NCI-H2029 treated with DMSO at 0.1 percent for 48 hours (cell line): ENCODE data around the gene FAAP100.

Experiments
- DNase-seq: peaks from one replicate; lab custom pipeline; 2025; lab: John Stamatoyannopoulos, UW

Gene FAAP100

GRCh38 chr17:81577278-81578000 lies 25.3 kb upstream of the FAAP100 start:
- no peak for DNase-seq

GRCh38 chr17:81576621-81577277 lies 24.6 kb upstream of the FAAP100 start:
- DNase-seq = no peak

DNA sequence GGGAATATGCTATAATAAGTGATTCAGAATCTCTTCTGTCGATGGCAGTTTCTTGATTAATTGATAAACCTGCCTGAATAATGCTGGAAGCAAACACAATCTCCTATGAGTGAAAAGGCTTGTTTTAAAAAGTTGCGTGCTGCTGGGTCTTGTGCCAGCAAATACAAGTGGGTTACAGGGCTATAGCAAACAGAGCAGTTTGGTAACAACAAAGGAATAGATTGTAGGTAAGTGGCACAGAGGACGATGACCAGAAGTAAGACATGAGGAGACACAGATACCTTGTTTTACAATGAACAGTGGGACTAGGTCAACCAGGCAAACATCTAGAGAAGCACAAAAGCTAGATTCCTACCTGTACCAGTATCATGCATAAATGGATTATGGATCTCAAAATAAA lies 23.7 kb upstream of the FAAP100 start:
- DNase-seq = no peak

DNA sequence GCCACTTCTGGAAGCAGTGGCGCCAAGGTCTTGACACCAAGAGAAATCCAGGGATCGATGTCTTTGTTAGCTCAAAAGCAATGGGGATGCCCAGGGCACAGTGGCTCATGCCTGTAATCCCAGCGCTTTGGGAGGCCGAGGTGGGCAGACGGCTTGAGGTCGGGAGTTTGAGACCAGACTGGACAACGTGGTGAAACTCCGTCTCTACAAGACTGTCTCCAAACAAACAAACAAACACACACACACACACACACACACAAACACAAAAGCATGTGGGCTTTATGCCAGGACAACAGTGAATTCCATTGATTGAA lies 22.4 kb upstream of the FAAP100 start:
- no peak for DNase-seq

- DNase-seq = no peak
These were observed 21.9 kb upstream of the FAAP100 start for GRCh38 chr17:81573794-81574642.

DNA sequence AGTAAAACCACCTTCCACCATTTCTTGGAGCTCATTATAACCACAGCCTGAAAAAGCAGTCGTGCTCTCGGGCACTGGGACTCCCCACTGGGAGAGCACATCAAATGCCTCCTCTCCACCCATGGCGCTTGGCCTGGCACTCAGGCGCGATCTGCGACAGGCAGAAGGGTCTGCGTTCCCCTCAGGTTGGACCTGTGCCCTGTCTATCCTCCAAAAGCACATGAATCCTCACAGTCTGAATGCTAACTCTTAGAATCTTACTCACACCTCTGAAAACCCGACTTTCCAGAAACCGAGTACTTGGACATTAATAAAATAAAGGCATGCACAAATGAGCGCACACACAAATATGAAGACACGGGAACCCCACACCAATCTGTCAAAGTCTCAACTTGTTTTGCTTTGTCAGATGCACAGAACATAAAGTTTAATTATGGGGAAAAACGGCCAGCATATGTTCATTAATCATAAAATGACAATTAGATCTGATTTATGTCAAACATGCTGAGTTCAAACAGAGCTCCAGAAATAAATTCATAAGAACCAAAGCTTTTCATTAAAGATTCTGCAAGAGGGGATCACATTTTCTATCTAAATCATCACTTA lies 20.5 kb upstream of the FAAP100 start:
- DNase-seq = no peak

DNA sequence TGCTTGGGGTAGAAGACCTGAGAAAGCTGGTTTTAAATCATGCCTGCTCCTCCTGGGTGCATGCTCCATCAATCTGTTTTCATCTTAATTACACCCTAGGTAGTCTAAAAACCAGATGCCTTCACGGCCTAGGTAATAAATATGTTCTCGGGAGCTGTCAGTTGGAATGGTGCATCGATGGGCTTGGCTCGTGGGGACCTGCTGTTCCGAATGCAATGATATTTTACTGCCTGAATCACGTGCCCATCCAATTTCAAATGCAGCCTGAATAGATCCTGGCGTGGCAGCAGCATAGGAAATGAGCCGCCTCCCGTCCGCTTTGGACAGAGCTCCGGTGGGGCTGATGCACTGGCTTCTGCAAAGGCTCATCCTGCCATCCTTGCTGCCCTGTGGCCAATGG lies 18.8 kb upstream of the FAAP100 start:
- DNase-seq = no peak

GRCh38 chr17:81569986-81570514 lies 17.9 kb upstream of the FAAP100 start:
- DNase-seq = no peak

GRCh38 chr17:81568416-81568815 lies 16.3 kb upstream of the FAAP100 start:
- DNase-seq = no peak

- DNase-seq = peak; percentile 25
These were observed 15.0 kb upstream of the FAAP100 start for GRCh38 chr17:81567191-81567590.

GRCh38 chr17:81566461-81567126 lies 14.4 kb upstream of the FAAP100 start:
- peak; percentile 64 for DNase-seq

DNA sequence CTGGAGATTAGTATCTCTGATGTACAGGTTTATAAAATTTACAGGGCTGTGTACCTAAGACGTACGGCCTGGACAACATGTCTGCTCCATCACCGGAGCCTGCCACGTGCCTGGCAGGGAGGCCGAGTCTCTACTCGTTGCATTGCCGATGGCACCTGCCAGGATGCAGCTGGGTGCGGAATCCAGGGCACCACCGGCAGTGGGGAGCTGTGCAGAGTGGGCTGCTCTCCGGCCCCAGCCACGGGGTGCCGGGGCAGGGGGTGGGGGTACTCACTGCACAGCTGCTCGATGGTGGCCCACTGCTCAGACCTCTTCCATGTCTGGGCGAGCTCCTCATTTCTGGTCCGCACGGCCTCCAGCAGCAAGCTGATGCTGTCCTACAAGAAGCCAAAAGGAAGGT lies 13.1 kb upstream of the FAAP100 start:
- DNase-seq = no peak

DNA sequence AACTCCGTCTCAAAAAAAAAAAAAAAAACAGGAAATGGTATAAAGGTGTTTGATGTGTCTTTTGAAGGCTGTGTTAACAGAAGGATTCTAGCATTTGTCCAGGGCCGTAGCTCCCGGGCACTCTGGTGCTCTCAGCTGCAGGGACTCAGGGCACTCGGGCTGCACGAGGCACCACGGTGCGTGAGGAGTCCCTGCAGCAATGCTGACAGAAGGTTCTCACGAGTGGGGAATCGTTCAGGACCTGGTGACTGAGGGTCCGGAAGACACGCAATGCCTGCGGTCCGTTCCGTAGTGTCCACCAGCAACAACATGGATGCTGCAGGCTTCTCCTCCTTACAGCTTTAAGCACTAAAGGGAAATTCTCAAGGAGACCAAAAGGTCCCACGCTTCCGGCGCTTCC lies 12.6 kb upstream of the FAAP100 start:
- DNase-seq = no peak

GRCh38 chr17:81563861-81564586 lies 11.9 kb upstream of the FAAP100 start:
- no peak for DNase-seq

DNA sequence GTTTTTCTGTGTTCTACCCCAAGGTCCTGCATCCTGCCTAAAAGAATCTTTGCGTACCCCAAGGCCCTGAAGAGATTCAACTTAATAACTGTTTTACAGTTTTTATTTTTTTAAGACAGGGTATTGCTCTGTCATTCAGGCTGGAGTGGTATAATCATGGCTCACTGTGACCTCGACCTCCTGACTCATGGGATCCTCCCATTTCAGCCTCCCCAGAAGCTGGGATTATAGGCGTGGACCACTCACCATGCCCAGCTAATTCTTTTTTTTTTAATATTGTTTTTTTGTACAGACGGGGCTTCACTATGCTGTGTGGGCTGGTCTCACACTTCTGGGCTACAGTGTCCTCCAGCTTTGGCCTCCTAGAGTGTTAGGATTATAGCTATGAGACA lies 9.3 kb upstream of the FAAP100 start:
- DNase-seq = no peak

GRCh38 chr17:81558941-81559806 lies 7.0 kb upstream of the FAAP100 start:
- no peak for DNase-seq

- no peak for DNase-seq
These were observed 5.9 kb upstream of the FAAP100 start for GRCh38 chr17:81558115-81558468.

DNA sequence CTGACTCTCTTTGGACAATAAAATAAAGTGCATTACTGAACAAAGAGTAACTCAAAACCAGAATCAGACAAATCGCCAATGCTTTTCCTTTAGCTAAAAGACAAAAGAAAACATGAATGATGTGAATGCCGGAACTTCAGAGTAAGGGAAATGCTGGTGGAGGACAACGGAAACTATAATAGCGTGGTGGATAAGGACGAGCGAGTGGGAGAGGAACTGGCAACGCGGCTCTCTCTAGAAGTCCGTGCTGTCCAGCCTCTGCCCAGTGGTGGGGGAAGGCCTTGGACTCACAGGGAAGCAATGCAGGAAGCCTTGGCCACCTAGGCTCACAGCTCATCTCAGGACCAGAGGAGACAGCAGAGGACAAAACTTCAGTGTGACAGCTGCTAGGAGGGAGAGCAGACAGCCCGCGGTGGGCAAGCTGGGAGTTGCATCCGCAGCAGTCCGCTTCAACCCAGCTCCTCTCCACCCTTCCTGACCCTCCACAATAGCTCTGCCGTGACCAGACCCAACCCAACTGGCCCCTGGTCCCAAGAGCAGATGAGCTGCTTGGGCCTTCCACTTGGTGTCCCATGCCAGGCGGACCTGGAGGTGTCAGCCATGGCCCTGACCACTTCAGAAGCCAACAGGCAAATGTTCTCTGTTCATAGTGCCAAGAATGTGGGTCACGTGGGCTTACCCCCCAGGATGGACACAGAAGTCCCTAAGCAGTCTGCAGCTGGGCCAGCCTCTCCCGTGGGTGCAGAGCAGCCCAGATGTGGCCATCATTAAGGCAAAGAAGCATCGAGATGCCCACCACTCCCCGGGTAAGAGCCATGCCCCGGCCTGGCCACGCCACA lies 5.3 kb upstream of the FAAP100 start:
- DNase-seq = no peak

GRCh38 chr17:81556863-81557262 lies 4.7 kb upstream of the FAAP100 start:
- no peak for DNase-seq
